ENCODE results near the gene FAM186B. TPM values are rescaled to one million over a fixed set of nuclear protein-coding genes. Genes with fewer than 3 reads are reported as not detected.
A peak's percentile ranks its signal among the peaks of the same experiment; 100 is the strongest.

The FAM186B gene
- total RNA-seq, 3 donors from 2014 or later = 0.59 to 0.98 (median 0.96) TPM

DNA sequence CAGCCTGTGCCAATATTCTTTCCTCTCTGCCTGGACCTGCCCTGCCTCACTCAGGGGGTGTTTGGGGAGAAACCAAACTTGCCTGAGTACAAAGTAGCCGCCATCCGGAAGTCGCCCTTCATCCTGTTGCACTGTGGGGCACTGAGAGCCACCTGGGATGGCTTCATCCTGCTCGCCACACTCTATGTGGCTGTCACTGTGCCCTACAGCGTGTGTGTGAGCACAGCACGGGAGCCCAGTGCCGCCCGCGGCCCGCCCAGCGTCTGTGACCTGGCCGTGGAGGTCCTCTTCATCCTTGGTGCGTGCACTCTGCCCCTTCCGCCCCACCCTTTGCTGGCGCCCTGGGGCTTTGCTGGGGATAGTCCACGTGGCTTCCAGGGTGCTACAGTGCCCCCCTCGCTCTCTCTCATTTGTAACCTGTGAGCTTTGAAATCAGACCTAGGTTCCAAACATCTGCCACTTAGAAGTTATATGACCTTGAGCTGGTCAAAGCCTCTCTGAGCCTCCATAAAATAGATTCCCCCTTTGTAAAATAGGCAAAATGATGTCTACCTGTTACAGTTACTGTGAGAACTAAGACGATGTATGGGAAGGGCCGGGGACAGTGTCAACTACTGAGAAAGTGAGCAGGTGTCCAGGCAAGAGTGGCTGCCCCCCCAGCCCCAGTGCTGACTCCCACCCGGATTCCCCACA, 62.1 kb downstream of the FAM186B start:
- H3K27me3 ChIP-seq = peaks cover 2 to 18% of the 10 kb centered on the region in 2 donors
- TF ChIP-seq POLR2AphosphoS5 (IDR thresholded peaks at IDR 0.05) = no peak
- TF ChIP-seq, protein P1, sequence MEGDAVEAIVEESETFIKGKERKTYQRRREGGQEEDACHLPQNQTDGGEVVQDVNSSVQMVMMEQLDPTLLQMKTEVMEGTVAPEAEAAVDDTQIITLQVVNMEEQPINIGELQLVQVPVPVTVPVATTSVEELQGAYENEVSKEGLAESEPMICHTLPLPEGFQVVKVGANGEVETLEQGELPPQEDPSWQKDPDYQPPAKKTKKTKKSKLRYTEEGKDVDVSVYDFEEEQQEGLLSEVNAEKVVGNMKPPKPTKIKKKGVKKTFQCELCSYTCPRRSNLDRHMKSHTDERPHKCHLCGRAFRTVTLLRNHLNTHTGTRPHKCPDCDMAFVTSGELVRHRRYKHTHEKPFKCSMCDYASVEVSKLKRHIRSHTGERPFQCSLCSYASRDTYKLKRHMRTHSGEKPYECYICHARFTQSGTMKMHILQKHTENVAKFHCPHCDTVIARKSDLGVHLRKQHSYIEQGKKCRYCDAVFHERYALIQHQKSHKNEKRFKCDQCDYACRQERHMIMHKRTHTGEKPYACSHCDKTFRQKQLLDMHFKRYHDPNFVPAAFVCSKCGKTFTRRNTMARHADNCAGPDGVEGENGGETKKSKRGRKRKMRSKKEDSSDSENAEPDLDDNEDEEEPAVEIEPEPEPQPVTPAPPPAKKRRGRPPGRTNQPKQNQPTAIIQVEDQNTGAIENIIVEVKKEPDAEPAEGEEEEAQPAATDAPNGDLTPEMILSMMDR (IDR thresholded peaks at IDR 0.05) = no peak
- TF ChIP-seq POLR2A (IDR thresholded peaks at IDR 0.05) = no peak
- no peak for DNase-seq (ENCODE audit: low spot score in 2 of 2)
- H3K27ac ChIP-seq = no peak overlapping the region
- peaks cover under 1 to 4% of the 10 kb centered on the region in 2 donors for H3K4me1 ChIP-seq
- intact Hi-C loops (cut with DNase I; ENCODE audit: low total_unique reads) = loop anchor here (2.0 kb wide), 1 partner anchor 69 kb away; no protein-coding TSS in a partner anchor
- no peak overlapping the region for H3K4me3 ChIP-seq
- no peaks in the 10 kb centered on the region for H3K9me3 ChIP-seq
- H3K36me3 ChIP-seq = no peaks in the 10 kb centered on the region

DNA sequence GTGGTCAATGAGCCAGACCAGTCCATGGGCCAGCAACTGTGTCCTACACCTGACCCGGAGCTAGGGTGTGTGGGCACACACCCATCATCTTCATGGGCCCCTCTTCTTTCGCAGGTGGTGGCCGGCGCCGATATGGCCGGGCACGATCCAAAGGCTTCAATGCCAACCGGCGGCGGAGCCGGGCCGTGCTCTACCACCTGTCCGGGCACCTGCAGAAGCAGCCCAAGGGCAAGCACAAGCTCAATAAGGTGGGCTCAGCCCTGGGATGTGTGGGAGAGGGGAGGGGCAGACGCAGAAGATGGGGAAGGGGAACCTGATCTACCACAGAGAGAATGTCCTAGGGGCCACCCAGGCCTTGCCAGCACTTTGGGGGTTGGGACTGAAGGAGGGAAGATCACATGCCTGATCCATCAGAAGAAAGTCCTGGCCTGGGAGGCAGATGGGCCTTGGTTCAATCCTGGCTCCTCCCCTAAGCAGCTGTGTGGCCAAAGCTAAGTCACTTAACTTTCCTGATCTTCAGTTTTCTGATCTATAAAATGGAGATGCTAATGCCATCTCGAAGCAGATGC, 62.8 kb downstream of the FAM186B start:
- Histone ChIP-seq H3K27ac (no peak overlapping the region), H3K4me3 (no peak overlapping the region), H3K4me1 (peaks cover 0 to 8% of the 10 kb centered on the region in 2 donors), H3K27me3 (peaks cover 2 to 24% of the 10 kb centered on the region in 2 donors), H3K9me3 (no peaks in the 10 kb centered on the region), H3K36me3 (no peaks in the 10 kb centered on the region)
- intact Hi-C loops (cut with DNase I; ENCODE audit: low total_unique reads) = loop anchor here (2.0 kb wide), 1 partner anchor 70 kb away; no protein-coding TSS in a partner anchor
- DNase-seq (ENCODE audit: low spot score in 2 of 2) = no peak
- no peak for TF ChIP-seq POLR2AphosphoS5 (IDR thresholded peaks at IDR 0.05)
- TF ChIP-seq, protein P1 (IDR thresholded peaks at IDR 0.05) = no peak
- no peak for TF ChIP-seq POLR2A (IDR thresholded peaks at IDR 0.05)

DNA sequence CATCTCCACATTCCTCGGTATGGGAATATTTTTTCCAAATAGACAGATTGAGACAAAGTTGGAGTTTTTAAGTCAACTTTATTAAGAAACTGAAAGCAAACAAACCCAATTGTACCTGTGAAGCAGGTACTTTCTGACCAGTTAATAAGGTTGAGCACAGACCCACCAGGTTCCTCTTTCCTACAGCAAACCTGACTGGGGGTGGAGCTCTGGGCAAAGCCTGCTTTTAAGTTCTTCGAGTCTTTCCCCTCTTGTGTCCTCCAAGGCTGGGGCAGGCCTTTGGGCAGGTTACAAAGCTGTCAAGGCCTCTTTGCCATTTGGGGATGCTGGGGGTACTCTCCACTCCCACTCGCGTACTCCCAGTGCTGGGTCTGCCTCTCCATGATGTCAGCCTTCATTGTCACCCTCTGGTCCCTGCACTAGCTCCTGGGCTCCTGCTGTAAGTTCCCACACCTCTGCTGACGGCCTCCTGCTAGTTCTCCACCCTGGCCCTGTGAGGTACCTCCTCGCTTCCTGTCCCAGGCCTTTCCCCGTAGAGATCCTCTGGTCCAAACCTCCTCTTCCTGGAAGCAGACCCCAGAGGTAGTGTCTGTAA, 63.4 kb downstream of the FAM186B start:
- no peaks in the 10 kb centered on the region for H3K9me3 ChIP-seq
- TF ChIP-seq POLR2AphosphoS5 (IDR thresholded peaks at IDR 0.05) (no peak), POLR2A (IDR thresholded peaks at IDR 0.05) (no peak)
- TF ChIP-seq, protein P1 (IDR thresholded peaks at IDR 0.05) = no peak
- peaks cover 2 to 20% of the 10 kb centered on the region in 2 donors for H3K27me3 ChIP-seq
- H3K4me3 ChIP-seq = no peak overlapping the region
- H3K27ac ChIP-seq = no peak overlapping the region
- peaks cover 0 to 11% of the 10 kb centered on the region in 2 donors for H3K4me1 ChIP-seq
- DNase-seq (ENCODE audit: low spot score in 2 of 2) = no peak
- H3K36me3 ChIP-seq = no peaks in the 10 kb centered on the region
- intact Hi-C loops (cut with DNase I; ENCODE audit: low total_unique reads) = loop anchor here (2.0 kb wide), 1 partner anchor 71 kb away; no protein-coding TSS in a partner anchor

DNA sequence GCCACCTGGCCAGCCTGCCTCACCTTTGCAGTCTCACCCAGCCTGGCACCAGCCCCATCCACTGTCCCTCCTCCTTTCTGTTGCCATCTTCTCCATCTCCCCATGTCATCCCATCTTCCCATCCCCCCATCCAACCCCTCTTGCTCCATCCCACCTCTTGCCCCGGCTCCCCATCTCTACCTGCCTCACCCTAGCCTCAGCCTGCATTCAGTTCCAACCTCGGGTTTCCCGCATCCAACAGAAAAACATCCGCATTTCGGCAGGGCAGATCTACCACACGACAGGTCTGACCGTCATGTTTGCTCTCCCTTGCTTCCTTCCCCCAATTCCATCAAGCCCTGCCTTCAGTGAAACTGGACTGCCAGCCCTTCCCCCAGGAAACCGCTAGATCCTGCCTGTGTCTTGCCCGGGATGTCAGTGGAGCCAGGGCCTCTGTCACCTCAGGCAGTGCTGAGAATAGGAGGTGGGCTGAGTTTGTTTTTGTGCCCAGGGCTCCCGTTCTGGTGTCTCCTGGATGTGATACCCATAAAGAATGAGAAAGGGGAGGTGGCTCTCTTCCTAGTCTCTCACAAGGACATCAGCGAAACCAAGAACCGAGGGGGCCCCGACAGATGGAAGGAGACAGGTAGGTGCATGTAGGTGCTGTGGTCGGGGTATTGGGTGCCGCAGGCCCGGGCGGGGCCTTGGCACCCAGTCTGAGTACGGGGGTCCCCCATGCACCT, 64.1 kb downstream of the FAM186B start:
- TF ChIP-seq POLR2AphosphoS5 (IDR thresholded peaks at IDR 0.05) (no peak), POLR2A (IDR thresholded peaks at IDR 0.05) (no peak)
- TF ChIP-seq, protein P1 (IDR thresholded peaks at IDR 0.05) = no peak
- Histone ChIP-seq H3K27ac (peak overlapping the region in 1 of 2 donors; percentile 38), H3K36me3 (no peaks in the 10 kb centered on the region), H3K4me1 (peaks cover 0 to 11% of the 10 kb centered on the region in 2 donors), H3K4me3 (no peak overlapping the region), H3K9me3 (no peaks in the 10 kb centered on the region), H3K27me3 (peaks cover 2 to 19% of the 10 kb centered on the region in 2 donors)
- intact Hi-C loops (cut with DNase I; ENCODE audit: low total_unique reads) = no loop called here
- DNase-seq (ENCODE audit: low spot score in 2 of 2) = no peak
